Naive B cell (primary cell): ENCODE measurements around the gene IDE. TPM values are rescaled to one million over a fixed set of nuclear protein-coding genes. Genes with fewer than 3 reads are reported as not detected.
"Not testable (repeated sequence)": the region's sequence is repeated elsewhere in the genome, so short reads cannot be mapped to it uniquely, and the experiment has no call there.

ENCODE experiments used
- ATAC-seq, 2 donors: fragments of 150-1000 bp; cut with Tn5 transposase; 2 replicates each; pipeline ENCODE4 v1.10.0; 2021; ENCODE audit warnings: low read depth in 2 of 2, mild to moderate bottlenecking in 2 of 2, moderate library complexity in 2 of 2
- DNase-seq: peaks from one replicate; pipeline ENCODE4 v3.0.0; 2022
- H3K27ac Mint-ChIP-seq, 6 donors: one replicate each; pipeline ENCODE4 v1.8.0; 2020 to 2022; ENCODE audit warnings: mild to moderate bottlenecking in 6 of 6, mixed read lengths in 6 of 6, moderate library complexity in 5 of 6, inconsistent platforms in 2 of 6
- H3K27me3 Mint-ChIP-seq, 3 donors: one replicate each; pipeline ENCODE4 v1.8.0; 2021 to 2022; ENCODE audit warnings: mixed read lengths in 3 of 3, mild to moderate bottlenecking in 1 of 3
- H3K36me3 Mint-ChIP-seq, 2 donors: one replicate each; pipeline ENCODE4 v1.8.0; 2020 to 2022; ENCODE audit warnings: mixed read lengths in 2 of 2, inconsistent platforms in 1 of 2, mild to moderate bottlenecking in 1 of 2
- H3K4me1 Mint-ChIP-seq, 3 donors: one replicate each; pipeline ENCODE4 v1.8.0; 2020 to 2022; ENCODE audit warnings: mixed read lengths in 3 of 3, inconsistent platforms in 1 of 3, mild to moderate bottlenecking in 1 of 3, moderate library complexity in 1 of 3
- H3K4me3 Mint-ChIP-seq, 8 donors: one replicate each; pipeline ENCODE4 v1.8.0; 2020 to 2022; ENCODE audit warnings: mild to moderate bottlenecking in 8 of 8, mixed read lengths in 8 of 8, moderate library complexity in 8 of 8, inconsistent platforms in 2 of 8
- H3K9me3 Mint-ChIP-seq, 7 donors: one replicate each; pipeline ENCODE4 v1.8.0; 2020 to 2022; ENCODE audit warnings: mixed read lengths in 7 of 7, mild to moderate bottlenecking in 5 of 7, inconsistent platforms in 2 of 7, moderate library complexity in 1 of 7
- polyA plus RNA-seq, 6 donors: library from polyadenylated mRNA; unstranded; fragments of 300-500 nt; fragmentation: Illumina TruSeq; gene quantifications; one replicate each; pipeline ENCODE4 v1.2.3, GENCODE V29; 2021; ENCODE audit warnings: low read depth in 6 of 6

Gene IDE
- polyA plus RNA-seq, 6 donors from 2014 or later: 2.1 to 11.7 (median 10.1) TPM

GRCh38 chr10:92451431-92451830 is 122.5 kb downstream of the IDE start:
- ATAC-seq: no peak
- H3K36me3 Mint-ChIP-seq: peaks cover 0 to 21% of the 10 kb centered on the region in 2 donors
- no peak overlapping the region for H3K4me3 Mint-ChIP-seq
- no peaks in the 10 kb centered on the region for H3K27me3 Mint-ChIP-seq
- DNase-seq: no peak
- H3K27ac Mint-ChIP-seq: no peak overlapping the region
- H3K4me1 Mint-ChIP-seq: no peaks in the 10 kb centered on the region
- H3K9me3 Mint-ChIP-seq: no peaks in the 10 kb centered on the region

- no peaks in the 10 kb centered on the region for H3K9me3 Mint-ChIP-seq
- no peak for DNase-seq
- H3K36me3 Mint-ChIP-seq: peaks cover 0 to 16% of the 10 kb centered on the region in 2 donors
- H3K4me1 Mint-ChIP-seq: no peaks in the 10 kb centered on the region
- H3K27ac Mint-ChIP-seq: peak overlapping the region in 1 of 6 donors; percentile 12
- ATAC-seq: no peak
- no peaks in the 10 kb centered on the region for H3K27me3 Mint-ChIP-seq
- H3K4me3 Mint-ChIP-seq: no peak overlapping the region
These were observed 123.0 kb downstream of the IDE start for GRCh38 chr10:92450896-92451295.

- H3K4me1 Mint-ChIP-seq: no peaks in the 10 kb centered on the region
- no peaks in the 10 kb centered on the region for H3K27me3 Mint-ChIP-seq
- ATAC-seq: no peak
- H3K36me3 Mint-ChIP-seq: no peaks in the 10 kb centered on the region
- no peak for DNase-seq
- no peaks in the 10 kb centered on the region for H3K9me3 Mint-ChIP-seq
- peak overlapping the region in 1 of 6 donors; percentile 37 for H3K27ac Mint-ChIP-seq
- H3K4me3 Mint-ChIP-seq: peak overlapping the region in 1 of 8 donors; percentile 61
These were observed 133.3 kb downstream of the IDE start for GRCh38 chr10:92440578-92440977.

GRCh38 chr10:92438220-92438619 is 135.7 kb downstream of the IDE start:
- H3K27ac Mint-ChIP-seq: no peak overlapping the region
- no peaks in the 10 kb centered on the region for H3K9me3 Mint-ChIP-seq
- peak overlapping the region in 1 of 8 donors; percentile 15 for H3K4me3 Mint-ChIP-seq
- H3K27me3 Mint-ChIP-seq: no peaks in the 10 kb centered on the region
- no peaks in the 10 kb centered on the region for H3K4me1 Mint-ChIP-seq
- no peak for DNase-seq
- H3K36me3 Mint-ChIP-seq: no peaks in the 10 kb centered on the region
- no peak for ATAC-seq

- no peak overlapping the region for H3K4me3 Mint-ChIP-seq
- no peak for DNase-seq
- H3K9me3 Mint-ChIP-seq: no peaks in the 10 kb centered on the region
These were observed 137.3 kb downstream of the IDE start for GRCh38 chr10:92436611-92437010.

GRCh38 chr10:92436065-92436464 is 137.8 kb downstream of the IDE start:
- peak overlapping the region in 1 of 8 donors; percentile 10 for H3K4me3 Mint-ChIP-seq
- not testable (repeated sequence) for DNase-seq, H3K4me1 Mint-ChIP-seq, H3K27ac Mint-ChIP-seq, H3K36me3 Mint-ChIP-seq, ATAC-seq, H3K27me3 Mint-ChIP-seq, H3K9me3 Mint-ChIP-seq

More at GRCh38 chr10:92436611-92437010, 137.3 kb downstream of the IDE start:
- no peaks in the 10 kb centered on the region for H3K36me3 Mint-ChIP-seq
- H3K27me3 Mint-ChIP-seq: no peaks in the 10 kb centered on the region
- ATAC-seq: no peak
- no peak overlapping the region for H3K27ac Mint-ChIP-seq
- no peaks in the 10 kb centered on the region for H3K4me1 Mint-ChIP-seq

GRCh38 chr10:92434385-92434784 is 139.5 kb downstream of the IDE start:
- DNase-seq: no peak
- H3K4me1 Mint-ChIP-seq: no peaks in the 10 kb centered on the region
- H3K36me3 Mint-ChIP-seq: no peaks in the 10 kb centered on the region
- H3K4me3 Mint-ChIP-seq: no peak overlapping the region
- no peak for ATAC-seq
- no peaks in the 10 kb centered on the region for H3K9me3 Mint-ChIP-seq
- H3K27me3 Mint-ChIP-seq: no peaks in the 10 kb centered on the region
- no peak overlapping the region for H3K27ac Mint-ChIP-seq

- Mint-ChIP-seq H3K27me3 (no peaks in the 10 kb centered on the region), H3K9me3 (no peaks in the 10 kb centered on the region), H3K4me1 (no peaks in the 10 kb centered on the region), H3K4me3 (no peak overlapping the region), H3K36me3 (no peaks in the 10 kb centered on the region), H3K27ac (no peak overlapping the region)
- ATAC-seq (no peak), DNase-seq (no peak)
These were observed 141.3 kb downstream of the IDE start for GRCh38 chr10:92432596-92432995.

GRCh38 chr10:92430103-92430502 is 143.8 kb downstream of the IDE start:
- Mint-ChIP-seq H3K27ac (no peak overlapping the region), H3K27me3 (no peaks in the 10 kb centered on the region), H3K36me3 (no peaks in the 10 kb centered on the region), H3K9me3 (no peaks in the 10 kb centered on the region), H3K4me3 (no peak overlapping the region), H3K4me1 (no peaks in the 10 kb centered on the region)
- DNase-seq (no peak), ATAC-seq (no peak)

GRCh38 chr10:92421550-92421949 is 152.3 kb downstream of the IDE start:
- ATAC-seq (no peak), DNase-seq (no peak)
- peaks cover 0 to 8% of the 10 kb centered on the region in 2 donors for H3K36me3 Mint-ChIP-seq
- H3K27ac Mint-ChIP-seq: no peak overlapping the region
- peaks cover 0 to 21% (median 9%) of the 10 kb centered on the region in 7 donors for H3K9me3 Mint-ChIP-seq
- H3K4me3 Mint-ChIP-seq: no peak overlapping the region
- peaks cover 3 to 6% (median 5%) of the 10 kb centered on the region in 3 donors for H3K4me1 Mint-ChIP-seq
- peaks cover 30 to 42% (median 31%) of the 10 kb centered on the region in 3 donors for H3K27me3 Mint-ChIP-seq

GRCh38 chr10:92420546-92421275 is 153.2 kb downstream of the IDE start:
- H3K27ac Mint-ChIP-seq: peak overlapping the region in 1 of 6 donors; percentile 52
- ATAC-seq: no peak
- H3K4me3 Mint-ChIP-seq: peak overlapping the region; percentile 13 to 73 (median 67)
- peaks cover 4 to 28% (median 14%) of the 10 kb centered on the region in 7 donors for H3K9me3 Mint-ChIP-seq
- H3K27me3 Mint-ChIP-seq: peaks cover 34 to 49% (median 38%) of the 10 kb centered on the region in 3 donors
- no peak for DNase-seq
- H3K4me1 Mint-ChIP-seq: peaks cover 3 to 6% (median 5%) of the 10 kb centered on the region in 3 donors
- H3K36me3 Mint-ChIP-seq: peaks cover 5 to 15% of the 10 kb centered on the region in 2 donors

GRCh38 chr10:92419740-92420545 is 153.9 kb downstream of the IDE start:
- Mint-ChIP-seq H3K36me3 (peaks cover 5 to 15% of the 10 kb centered on the region in 2 donors), H3K27ac (peak overlapping the region in 1 of 6 donors; percentile 52), H3K4me1 (peaks cover 3 to 6% (median 5%) of the 10 kb centered on the region in 3 donors), H3K4me3 (peak overlapping the region; percentile 13 to 73 (median 55)), H3K27me3 (peaks cover 34 to 49% (median 38%) of the 10 kb centered on the region in 3 donors), H3K9me3 (peaks cover 4 to 28% (median 15%) of the 10 kb centered on the region in 7 donors)
- DNase-seq (no peak), ATAC-seq (no peak)

- H3K4me3 Mint-ChIP-seq: peak overlapping the region in 1 of 8 donors; percentile 25
- H3K27me3 Mint-ChIP-seq: peaks cover 37 to 49% (median 38%) of the 10 kb centered on the region in 3 donors
- no peak overlapping the region for H3K27ac Mint-ChIP-seq
- peaks cover 3 to 6% (median 5%) of the 10 kb centered on the region in 3 donors for H3K4me1 Mint-ChIP-seq
- H3K36me3 Mint-ChIP-seq: peaks cover 5 to 15% of the 10 kb centered on the region in 2 donors
- H3K9me3 Mint-ChIP-seq: peaks cover 4 to 28% (median 15%) of the 10 kb centered on the region in 7 donors
- DNase-seq (no peak), ATAC-seq (no peak)
These were observed 155.0 kb downstream of the IDE start for GRCh38 chr10:92418891-92419290.
